GM13976 (cell line): Measurements from ENCODE around the gene SWAP70.
"Not testable (repeated sequence)": the region's sequence is repeated elsewhere in the genome, so short reads cannot be mapped to it uniquely, and the experiment has no call there.

Experiments
- DNase-seq: peaks from one replicate; pipeline ENCODE4 v3.0.0; 2012; ENCODE audit warnings: low spot score
- CTCF ChIP-seq: IDR thresholded peaks from 2 replicates; pipeline ENCODE4 v1.5.1; 2012; ENCODE audit warnings: borderline replicate concordance, mild to moderate bottlenecking; ENCODE audit not compliant: insufficient read depth; ENCODE audit errors: extremely low read depth, missing control alignments, control extremely low read depth
- in situ Hi-C: fragments of 300-500 bp; cut with MboI; formaldehyde crosslinking; loops from one replicate; pipeline ENCODE4 v1.12.0; 2022; ENCODE audit warnings: low sequenced_read_pairs, mixed read lengths, inconsistent platforms; ENCODE audit not compliant: unreplicated experiment

Gene SWAP70

DNA sequence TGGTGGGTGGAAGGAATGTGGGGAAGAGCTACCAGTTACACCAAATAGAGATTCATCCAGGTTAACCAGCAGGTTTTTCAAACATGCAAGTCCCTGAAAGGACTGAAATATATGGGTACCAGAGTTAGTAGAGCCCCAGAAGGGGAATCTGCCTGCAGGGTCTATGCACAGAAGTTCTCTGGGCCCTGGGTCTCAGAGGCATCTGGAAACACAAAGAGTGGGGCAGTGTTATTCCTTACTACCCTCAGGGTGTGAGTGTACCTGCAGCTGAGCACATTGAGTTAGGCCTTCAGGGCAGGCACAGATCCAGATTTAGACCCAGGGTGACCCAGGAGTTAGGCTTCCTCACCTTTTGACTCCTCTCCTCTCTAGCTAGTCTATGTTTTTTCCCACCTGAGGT, 43.9 kb upstream of the SWAP70 start:
- TF ChIP-seq CTCF, result no peak
- DNase-seq, result no peak
- in situ Hi-C loops, result no loop called here

DNA sequence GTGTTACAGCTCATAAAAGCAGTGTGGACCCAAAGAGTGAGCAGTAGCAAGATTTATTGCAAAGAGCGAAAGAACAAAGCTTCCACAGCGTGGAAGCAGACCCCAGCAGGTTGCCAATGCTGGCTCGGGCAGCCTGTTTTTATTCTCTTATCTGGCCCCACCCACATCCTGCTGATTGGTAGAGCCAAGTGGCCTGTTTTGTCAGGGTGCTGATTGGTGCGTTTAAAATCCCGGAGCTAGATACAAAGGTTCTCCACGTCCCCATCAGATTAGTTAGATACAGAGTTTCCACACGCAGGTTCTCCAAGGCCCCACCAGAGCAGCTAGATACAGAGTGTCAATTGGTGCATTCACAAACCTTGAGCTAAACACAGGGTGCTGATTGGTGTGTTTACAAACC, 41.5 kb upstream of the SWAP70 start:
- DNase-seq, in situ Hi-C loops: not testable (repeated sequence)

DNA sequence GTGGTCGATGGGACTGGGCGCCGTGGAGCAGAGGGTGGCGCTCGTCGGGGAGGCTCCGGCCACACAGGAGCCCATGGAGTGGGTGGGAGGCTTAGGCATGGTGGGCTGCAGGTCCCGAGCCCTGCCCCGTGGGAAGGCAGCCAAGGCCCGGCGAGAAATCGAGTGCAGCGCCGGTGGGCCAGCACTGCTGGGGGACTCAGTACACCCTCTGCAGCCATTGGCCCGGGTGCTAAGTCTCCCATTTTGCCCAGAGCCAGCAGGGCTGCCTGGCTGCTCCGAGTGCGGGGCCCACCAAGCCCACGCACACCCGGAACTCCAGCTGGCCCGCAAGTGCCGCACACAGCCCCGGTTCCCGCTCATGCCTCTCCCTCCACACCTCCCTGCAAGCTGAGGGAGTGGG, 40.8 kb upstream of the SWAP70 start:
- in situ Hi-C loops, result not testable (repeated sequence)

DNA sequence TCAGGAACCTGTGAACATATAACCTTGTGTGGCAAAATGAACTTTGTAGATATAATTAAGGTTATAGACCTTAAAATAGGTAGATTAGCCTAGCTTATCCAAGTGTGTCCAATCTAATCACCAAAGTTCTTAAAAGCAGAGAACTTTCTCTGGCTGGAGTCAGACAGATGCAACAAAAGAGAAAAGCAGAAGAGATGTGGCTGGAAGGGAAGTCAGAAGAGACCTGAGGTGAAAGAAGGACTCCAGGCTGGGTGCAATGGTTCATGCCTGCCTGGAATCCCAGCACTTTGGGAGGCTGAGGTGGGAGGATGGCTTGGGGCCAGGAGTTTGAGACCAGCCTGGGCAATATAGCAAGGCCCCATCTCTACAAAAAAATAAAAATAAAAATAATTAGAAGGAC, 39.4 kb upstream of the SWAP70 start:
- in situ Hi-C loops, result no loop called here
- DNase-seq, result no peak
- no peak for TF ChIP-seq CTCF

More for the DNA sequence above, 40.8 kb upstream of the SWAP70 start:
- not testable (repeated sequence) for DNase-seq

GRCh38 chr11:9625162-9625561, 38.7 kb upstream of the SWAP70 start:
- no peak for TF ChIP-seq CTCF
- in situ Hi-C loops, result no loop called here
- no peak for DNase-seq

- in situ Hi-C loops, result no loop called here
- no peak for DNase-seq
- TF ChIP-seq CTCF, result no peak
Measured at GRCh38 chr11:9625728-9626127, 38.1 kb upstream of the SWAP70 start.

- no peak for DNase-seq
- no peak for TF ChIP-seq CTCF
- in situ Hi-C loops, result no loop called here
Measured at GRCh38 chr11:9626496-9627394, 37.1 kb upstream of the SWAP70 start.

DNA sequence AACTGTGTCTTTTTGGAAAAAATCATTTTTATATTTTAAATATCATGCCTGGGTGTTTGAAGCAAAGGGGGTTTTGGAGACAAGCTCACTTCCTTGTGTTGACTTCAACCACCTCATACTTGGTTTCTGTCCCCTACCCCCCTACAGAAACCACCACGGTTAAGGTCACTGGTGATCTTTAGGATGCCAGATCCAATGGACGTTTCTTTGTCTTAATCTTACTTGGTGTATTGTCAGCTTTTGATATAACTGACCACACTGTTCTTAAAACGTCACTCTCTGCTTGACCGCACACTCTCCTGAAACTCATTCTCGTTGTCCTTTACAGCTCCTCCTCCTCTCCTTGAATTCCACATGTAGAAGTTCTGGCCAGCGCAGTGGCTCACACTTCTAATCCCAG, 34.8 kb upstream of the SWAP70 start:
- peak; percentile 48 for DNase-seq
- TF ChIP-seq CTCF, result no peak
- in situ Hi-C loops, result no loop called here
